K562 (cell line): ENCODE results near the gene CDC6. TPM values are rescaled to one million over a fixed set of nuclear protein-coding genes. Genes with fewer than 3 reads are reported as not detected.

Experiments used
- ATAC-seq: fragments of 200-7000 bp; cut with Tn5 transposase; 3 replicates; pipeline ENCODE4 v1.9.1; 2020; ENCODE audit warnings: moderate library complexity
- BruUV-seq: library from RNA; stranded (reverse); fragments of 400-500 nt; replicated peaks from 2 replicates; lab custom pipeline; 2021; lab: Mats Ljungman, UMichigan
- CTCF ChIA-PET: fragments of 300-600 bp; formaldehyde crosslinking; extraction: SDS; loops from one replicate; lab custom pipeline; 2021; ENCODE audit warnings: low intra/inter-chr PET ratio; lab: Yijun Ruan, JAX
- POLR2A ChIA-PET: fragments of 300-600, 350-650 bp; sonication (Branson Sonifier 250); formaldehyde crosslinking; extraction: SDS; loops from one replicate; lab custom pipeline; 2021; ENCODE audit warnings: antibody characterized with exemption, inconsistent platforms; lab: Yijun Ruan, JAX
- DNase-seq, 4 experiments: peaks; one replicate each; pipeline versions ENCODE4 v3.0.0 to v3.0.0-alpha.2; 2011 to 2018; ENCODE audit warnings: low spot score in 3 of 4, mixed read lengths in 3 of 4; ENCODE audit errors: extremely low read depth in 1 of 4
- FAIRE-seq: peaks from 2 replicates; lab custom pipeline; 2011; peaks lifted over from hg19 to GRCh38; lab: Jason Lieb, UNC
- H2AFZ ChIP-seq: 2 replicates; pipeline ENCODE4 v1.6.0; 2011; ENCODE audit warnings: low read depth, low read length, control low read depth, inconsistent platforms
- H3K27ac ChIP-seq: fragments of 200-600 bp; 3 replicates; pipeline ENCODE4 v1.8.0; 2011; ENCODE audit warnings: low read depth, mild to moderate bottlenecking, control low read depth, inconsistent platforms, low read length, moderate library complexity, mixed read lengths; ENCODE audit errors: extremely low read depth
- H3K27me3 ChIP-seq, 2 experiments: fragments of 300-600 bp in 1 of 2; 2 replicates in 1 of 2; 3 replicates in 1 of 2; pipeline versions ENCODE4 v1.6.0 to v1.8.0; 2011; ENCODE audit warnings: inconsistent platforms in 2 of 2, low read length in 2 of 2, mild to moderate bottlenecking in 1 of 2, mixed read lengths in 1 of 2, moderate library complexity in 1 of 2; ENCODE audit not compliant: control insufficient read depth in 2 of 2, insufficient read depth in 2 of 2
- H3K36me3 ChIP-seq: fragments of 300-600 bp; 3 replicates; pipeline ENCODE4 v1.8.0; 2011; ENCODE audit warnings: mild to moderate bottlenecking, low read length, inconsistent platforms; ENCODE audit not compliant: control insufficient read depth, insufficient read depth
- H3K4me1 ChIP-seq, 2 experiments: fragments of 200-600 bp in 1 of 2; replicated peaks in 1 of 2; 2 replicates in 1 of 2; 3 replicates in 1 of 2; pipeline versions ENCODE4 v1.5.1 to v1.8.0; 2011; ENCODE audit warnings: inconsistent platforms in 2 of 2, low read length in 2 of 2, mild to moderate bottlenecking in 1 of 2, mixed read lengths in 1 of 2, moderate library complexity in 1 of 2; ENCODE audit not compliant: control insufficient read depth in 2 of 2, insufficient read depth in 2 of 2
- H3K4me2 ChIP-seq: 2 replicates; pipeline ENCODE4 v1.6.1; 2011; ENCODE audit warnings: low read length, control low read depth, inconsistent platforms, mixed read lengths; ENCODE audit not compliant: insufficient read depth
- H3K4me3 ChIP-seq: fragments of 200-600 bp; sonication (generic), shearing (Covaris generic); 2 replicates; pipeline ENCODE4 v1.5.1; 2016; ENCODE audit warnings: control low read depth, inconsistent platforms
- H3K79me2 ChIP-seq: fragments of 200-600 bp; 3 replicates; pipeline ENCODE4 v1.8.0; 2011; ENCODE audit warnings: low read length, inconsistent platforms; ENCODE audit not compliant: control insufficient read depth, insufficient read depth
- H3K9ac ChIP-seq, 2 experiments: 2 replicates each; pipeline versions ENCODE4 v1.6.0 to v1.6.1; 2011; ENCODE audit warnings: low read depth in 2 of 2, low read length in 2 of 2, control low read depth in 1 of 2, inconsistent platforms in 1 of 2, mild to moderate bottlenecking in 1 of 2, mixed read lengths in 1 of 2; ENCODE audit not compliant: insufficient read depth in 1 of 2
- H3K9me1 ChIP-seq: one replicate; pipeline ENCODE4 v1.6.0; 2011; ENCODE audit warnings: inconsistent platforms, mild to moderate bottlenecking, low read length, moderate library complexity; ENCODE audit not compliant: control insufficient read depth, insufficient read depth
- H3K9me3 ChIP-seq: replicated peaks from 2 replicates; pipeline ENCODE4 v1.5.1; 2011; ENCODE audit warnings: low read depth, low read length, inconsistent platforms; ENCODE audit not compliant: control insufficient read depth, insufficient read depth
- H4K20me1 ChIP-seq: replicated peaks from 2 replicates; pipeline ENCODE4 v1.6.1; 2011; ENCODE audit warnings: low read length, inconsistent platforms, mixed read lengths; ENCODE audit not compliant: control insufficient read depth, insufficient read depth
- EGR1 ChIP-seq: fragments of 450-650 bp; conservative IDR thresholded peaks from 2 replicates; pipeline ENCODE4 v1.6.1; 2017; ENCODE audit warnings: mild to moderate bottlenecking
- MAFK ChIP-seq: IDR thresholded peaks from 2 replicates; pipeline ENCODE4 v1.6.1; 2011; ENCODE audit warnings: low read length, improper control_type of control experiment
- NFIC ChIP-seq: fragments of 450-650 bp; IDR thresholded peaks from 2 replicates; pipeline ENCODE4 v1.6.1; 2017; ENCODE audit warnings: mild to moderate bottlenecking, inconsistent platforms
- RBBP5 ChIP-seq: fragments of 200-600 bp; sonication (generic); IDR thresholded peaks from 2 replicates; pipeline ENCODE4 v1.6.1; 2012; ENCODE audit warnings: borderline replicate concordance, mild to moderate bottlenecking, low read length, control low read depth, inconsistent platforms; ENCODE audit not compliant: insufficient read depth, poor library complexity, severe bottlenecking
- SMAD4 ChIP-seq: fragments of 250-450 bp; sonication (Bioruptor Pico); conservative IDR thresholded peaks from 2 replicates; pipeline ENCODE4 v1.8.0; 2021; ENCODE audit warnings: inconsistent platforms, mild to moderate bottlenecking, moderate library complexity
- ZBTB7A ChIP-seq: IDR thresholded peaks from 2 replicates; pipeline ENCODE4 v1.6.1; 2011; ENCODE audit warnings: low read depth, mild to moderate bottlenecking, low read length, moderate library complexity, borderline replicate concordance; ENCODE audit not compliant: control insufficient read depth
- WGBS: fragments of 100-300 bp; shearing (Covaris generic); methylation state at CpG from one replicate; pipeline ENCODE4 v1.1.6; 2016; ENCODE audit warnings: low coverage, mixed read lengths; ENCODE audit not compliant: insufficient coverage; ENCODE audit errors: missing lambda C conversion rate; 5-methylcytosine and 5-hydroxymethylcytosine counted together
- in situ Hi-C: fragments of 300-500 bp; cut with MboI; formaldehyde crosslinking; loops from 4 replicates; pipeline ENCODE4 v1.15.0; 2018; ENCODE audit warnings: inconsistent platforms, mixed read lengths
- intact Hi-C: fragments of 100-400 bp; cut with micrococcal nuclease; formaldehyde crosslinking; loops from 2 replicates; pipeline ENCODE4 v1.14.2; 2022
- polyA plus RNA-seq, 8 experiments: library from polyadenylated mRNA; depleted of rRNA in 4 of 8; stranded (reverse) in 5 of 8; unstranded in 3 of 8; fragments of >200 nt; fragmentation: Nextera tagmentation in 2 of 8; fragmentation: Illumina TruSeq in 1 of 8; extraction: Ambion mirVana in 2 of 8; extraction: Trizol in 1 of 8; gene quantifications; 2 replicates each; pipeline versions ENCODE4 v1.2.1 to v1.2.3, GENCODE V29; 2011 to 2014; ENCODE audit warnings: inconsistent platforms in 1 of 8, missing spikeins in 1 of 8
- total RNA-seq, 7 experiments: library from RNA; depleted of rRNA in 6 of 7; stranded (reverse); fragments of >200 nt in 6 of 7; fragmentation: Illumina TruSeq in 2 of 7; extraction: Trizol in 2 of 7; gene quantifications; 2 replicates each; pipeline versions ENCODE4 v1.2.1 to v1.2.3, GENCODE V29; 2011 to 2021; ENCODE audit warnings: low replicate concordance in 1 of 7
- TF ChIP-seq, protein P1 (sequence below), 2 experiments: IDR thresholded peaks; 2 replicates each; pipeline ENCODE4 v1.6.1; 2011; ENCODE audit warnings: borderline replicate concordance in 1 of 2, control low read depth in 1 of 2, low read depth in 1 of 2, low read length in 1 of 2, mild to moderate bottlenecking in 1 of 2, mixed read lengths in 1 of 2, moderate library complexity in 1 of 2; ENCODE audit not compliant: insufficient read depth in 1 of 2, insufficient read length in 1 of 2, poor library complexity in 1 of 2, severe bottlenecking in 1 of 2; ENCODE audit errors: extremely low read depth in 1 of 2
- TF ChIP-seq, protein P2 (sequence below): fragments of 200-800 bp; sonication (Bioruptor generic); IDR thresholded peaks from 2 replicates; pipeline ENCODE4 v1.6.1; 2017; ENCODE audit warnings: missing genetic modification characterization, missing compliant biosample characterization

Gene CDC6
- total and polyA plus RNA-seq, 9 of the 15 experiments (the other 6 are each of a cell fraction or from before 2014, with no cell fraction given) = 29.6 to 141 (median 106) TPM

DNA sequence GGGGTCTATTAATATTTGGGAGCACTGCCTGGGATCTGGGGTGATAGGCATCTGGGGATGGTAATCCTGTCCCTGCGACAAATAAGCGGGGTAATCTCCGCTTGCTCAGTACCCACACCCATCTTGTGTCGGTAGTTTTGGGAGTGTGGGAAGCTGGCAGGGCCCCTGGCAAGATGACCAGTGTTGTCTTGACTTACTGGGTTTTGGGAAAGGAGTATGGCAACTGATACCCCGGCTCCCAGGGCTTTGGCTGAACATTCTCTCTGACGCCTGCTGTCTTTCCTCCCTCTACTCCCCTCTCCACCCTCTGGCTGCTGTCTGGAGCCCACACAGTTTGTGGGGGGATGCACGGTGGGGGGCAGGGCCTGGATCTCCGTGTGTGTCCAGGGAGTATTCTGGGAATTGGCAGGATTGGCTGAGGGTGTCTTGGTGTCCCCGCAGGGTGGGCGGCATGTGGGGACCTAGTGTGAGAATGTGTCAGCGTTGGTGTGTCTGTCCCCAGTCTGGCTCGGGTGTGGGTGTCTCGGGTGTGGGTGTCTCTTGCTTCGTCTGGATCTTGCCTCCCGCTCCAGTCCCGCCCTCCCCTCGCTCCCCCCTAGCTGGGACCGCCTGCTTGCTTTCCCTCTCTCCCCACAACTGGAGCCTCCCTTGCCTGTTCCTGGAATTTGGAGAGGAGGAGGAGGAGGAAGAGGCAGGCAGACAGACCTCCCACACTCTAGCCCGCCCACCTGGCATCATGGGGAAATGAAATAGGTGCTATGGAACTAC, 33.3 kb downstream of the CDC6 start:
- H3K79me2 ChIP-seq = peaks cover 74% of the 10 kb centered on the region
- peak overlapping the region; percentile 15; the same call in 1 of the 2 replicates for H3K4me3 ChIP-seq
- intact Hi-C loops = no loop called here
- DNase-seq = peak in 3 of 4 experiments; percentile 57 to 64 (median 62)
- H3K9me1 ChIP-seq = peaks cover 6% of the 10 kb centered on the region
- 36% methylated on average over 9 of the region's 19 CpGs for WGBS
- peak overlapping the region; percentile 89 for H3K4me2 ChIP-seq
- no peaks in the 10 kb centered on the region for H3K27me3 ChIP-seq
- no peak for TF ChIP-seq NFIC
- 0 out of 2 replicates have a peak, but pooled peaks have one; percentile 54 for TF ChIP-seq SMAD4 (CRISPR knock-in tag)
- peak; percentile 71 for TF ChIP-seq EGR1
- peak; percentile 36 for TF ChIP-seq RBBP5
- peak; percentile 45; the same call in 1 of the 2 replicates for TF ChIP-seq ZBTB7A
- no peak for TF ChIP-seq MAFK
- TF ChIP-seq, protein P1, sequence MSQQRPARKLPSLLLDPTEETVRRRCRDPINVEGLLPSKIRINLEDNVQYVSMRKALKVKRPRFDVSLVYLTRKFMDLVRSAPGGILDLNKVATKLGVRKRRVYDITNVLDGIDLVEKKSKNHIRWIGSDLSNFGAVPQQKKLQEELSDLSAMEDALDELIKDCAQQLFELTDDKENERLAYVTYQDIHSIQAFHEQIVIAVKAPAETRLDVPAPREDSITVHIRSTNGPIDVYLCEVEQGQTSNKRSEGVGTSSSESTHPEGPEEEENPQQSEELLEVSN (IDR thresholded peaks at IDR 0.05; ENCODE audit: borderline replicate concordance in 1 of 2, extremely low read depth in 1 of 2, insufficient read depth in 1 of 2, insufficient read length in 1 of 2, low read depth in 1 of 2, low read length in 1 of 2, poor library complexity in 1 of 2, severe bottlenecking in 1 of 2) = peak in 1 of 2 experiments; percentile 48
- TF ChIP-seq, protein P2, sequence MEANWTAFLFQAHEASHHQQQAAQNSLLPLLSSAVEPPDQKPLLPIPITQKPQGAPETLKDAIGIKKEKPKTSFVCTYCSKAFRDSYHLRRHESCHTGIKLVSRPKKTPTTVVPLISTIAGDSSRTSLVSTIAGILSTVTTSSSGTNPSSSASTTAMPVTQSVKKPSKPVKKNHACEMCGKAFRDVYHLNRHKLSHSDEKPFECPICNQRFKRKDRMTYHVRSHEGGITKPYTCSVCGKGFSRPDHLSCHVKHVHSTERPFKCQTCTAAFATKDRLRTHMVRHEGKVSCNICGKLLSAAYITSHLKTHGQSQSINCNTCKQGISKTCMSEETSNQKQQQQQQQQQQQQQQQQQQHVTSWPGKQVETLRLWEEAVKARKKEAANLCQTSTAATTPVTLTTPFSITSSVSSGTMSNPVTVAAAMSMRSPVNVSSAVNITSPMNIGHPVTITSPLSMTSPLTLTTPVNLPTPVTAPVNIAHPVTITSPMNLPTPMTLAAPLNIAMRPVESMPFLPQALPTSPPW (CRISPR knock-in tag) = peak; percentile 46
- peak overlapping the region in 1 of 2 experiments; percentile 82; a peak in 3 of 4 replicates for H3K9ac ChIP-seq
- POLR2A ChIA-PET = interaction anchor here (0.7 to 1.1 kb wide), 3 partner anchors 10 to 123 kb away, joined by 3 to 5 read pairs (median 5); no protein-coding TSS in a partner anchor
- BruUV-seq = no TSS peak
- no peak for FAIRE-seq
- ATAC-seq = no peak
- H3K9me3 ChIP-seq = no peaks in the 10 kb centered on the region
- in situ Hi-C loops = no loop called here
- H3K4me1 ChIP-seq = peaks cover 55 to 77% of the 10 kb centered on the region in 2 experiments
- CTCF ChIA-PET = no interaction called here
- H3K27ac ChIP-seq = peak overlapping the region; percentile 23; the same call in 2 of the 3 replicates
- H2AFZ ChIP-seq = no peak overlapping the region
- peaks cover 3% of the 10 kb centered on the region; the same call in 1 of the 2 replicates for H4K20me1 ChIP-seq
- no peaks in the 10 kb centered on the region for H3K36me3 ChIP-seq
